Activated CD4-positive, alpha-beta memory T cell treated with anti-CD3 and anti-CD28 coated beads for 36 hours (primary cell): ENCODE results near the gene TADA3. TPM values are rescaled to one million over a fixed set of nuclear protein-coding genes. Genes with fewer than 3 reads are reported as not detected.

Experiments used
- CTCF ChIA-PET: fragments of 350-600 bp; sonication (Branson Sonifier 250); formaldehyde crosslinking; loops from one replicate; lab custom pipeline; 2021; ENCODE audit warnings: antibody characterized with exemption, inconsistent platforms; lab: Charles Lee
- POLR2A ChIA-PET: fragments of 350-600 bp; sonication (Branson Sonifier 250); formaldehyde crosslinking; loops from one replicate; lab custom pipeline; 2021; ENCODE audit warnings: antibody characterized with exemption; lab: Charles Lee
- DNase-seq: peaks from one replicate; pipeline ENCODE4 v3.0.0-alpha.2; 2020
- H3K27ac Mint-ChIP-seq: one replicate; pipeline ENCODE4 v1.8.0; 2021; ENCODE audit warnings: mixed read lengths
- H3K27me3 Mint-ChIP-seq: one replicate; pipeline ENCODE4 v1.8.0; 2021; ENCODE audit warnings: mixed read lengths
- H3K36me3 Mint-ChIP-seq: one replicate; pipeline ENCODE4 v1.8.0; 2021; ENCODE audit warnings: mixed read lengths
- H3K4me1 Mint-ChIP-seq: one replicate; pipeline ENCODE4 v1.8.0; 2021; ENCODE audit warnings: low read depth, mixed read lengths
- H3K4me3 Mint-ChIP-seq: one replicate; pipeline ENCODE4 v1.8.0; 2021; ENCODE audit warnings: mild to moderate bottlenecking, mixed read lengths
- H3K9me3 Mint-ChIP-seq: one replicate; pipeline ENCODE4 v1.8.0; 2021; ENCODE audit warnings: mixed read lengths
- intact Hi-C: fragments of 100-400 bp; cut with micrococcal nuclease; formaldehyde crosslinking; loops from one replicate; pipeline ENCODE4 v1.15.1; 2023
- total RNA-seq, 2 experiments: library from RNA; stranded (reverse); gene quantifications; one replicate each; pipeline ENCODE4 v1.2.3, GENCODE V29; 2021

The TADA3 gene
- total RNA-seq, 2 experiments from 2014 or later = 86.9 to 92.1 TPM

DNA sequence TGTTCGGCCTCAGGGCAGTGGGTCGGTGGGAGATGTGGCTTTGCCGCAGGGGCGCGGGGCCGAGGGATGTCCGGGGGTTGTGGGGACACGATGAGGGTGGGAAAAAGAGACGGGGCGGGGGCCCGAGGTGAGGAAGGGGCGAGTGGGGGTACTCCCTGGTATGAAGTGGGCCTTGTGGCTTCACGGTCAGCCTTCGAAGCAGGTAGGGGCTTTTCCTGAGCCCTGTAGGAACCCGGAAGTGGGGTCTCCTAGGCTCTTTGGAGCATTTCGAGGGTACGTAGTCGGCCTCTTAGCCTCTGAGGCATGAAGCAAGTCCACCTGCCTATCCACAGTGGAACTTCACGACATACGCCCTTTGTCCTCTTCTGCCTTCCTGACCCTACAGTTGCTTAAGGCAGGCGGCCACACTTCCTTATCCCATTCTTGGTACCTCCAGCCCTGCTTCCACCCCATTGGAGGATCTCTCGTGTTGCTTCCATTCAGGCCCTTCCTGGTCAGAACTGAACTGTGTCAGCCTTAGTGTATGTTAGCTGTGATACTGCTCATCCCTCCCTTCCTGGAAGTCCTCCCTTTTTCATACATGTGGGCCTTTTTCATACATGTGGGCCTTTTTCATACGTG lies 998 bp upstream of the TADA3 start:
- CTCF ChIA-PET = interaction anchor here (0.7 to 1.5 kb wide), 15 partner anchors 11 to 393 kb away, joined by 3 to 14 read pairs (median 4); partner anchors contain the start of genes BRPF1, OGG1 and TTLL3
- Mint-ChIP-seq H3K4me3 (peak overlapping the region; percentile 99), H3K27me3 (no peaks in the 10 kb centered on the region), H3K9me3 (no peaks in the 10 kb centered on the region), H3K36me3 (peaks cover 60% of the 10 kb centered on the region), H3K27ac (peak overlapping the region; percentile 99), H3K4me1 (peaks cover 63% of the 10 kb centered on the region)
- peak; percentile 57 for DNase-seq
- intact Hi-C loops = loop anchor here (1.0 to 5.0 kb wide), 4 partner anchors 15 to 396 kb away; partner anchors contain the start of genes FANCD2, MTMR14 and SETD5
- POLR2A ChIA-PET = interaction anchor here (0.9 to 2.0 kb wide), 15 partner anchors 11 to 455 kb away, joined by 3 to 24 read pairs (median 5); partner anchors contain the start of genes BRPF1, CAMK1, OGG1 and SETD5

DNA sequence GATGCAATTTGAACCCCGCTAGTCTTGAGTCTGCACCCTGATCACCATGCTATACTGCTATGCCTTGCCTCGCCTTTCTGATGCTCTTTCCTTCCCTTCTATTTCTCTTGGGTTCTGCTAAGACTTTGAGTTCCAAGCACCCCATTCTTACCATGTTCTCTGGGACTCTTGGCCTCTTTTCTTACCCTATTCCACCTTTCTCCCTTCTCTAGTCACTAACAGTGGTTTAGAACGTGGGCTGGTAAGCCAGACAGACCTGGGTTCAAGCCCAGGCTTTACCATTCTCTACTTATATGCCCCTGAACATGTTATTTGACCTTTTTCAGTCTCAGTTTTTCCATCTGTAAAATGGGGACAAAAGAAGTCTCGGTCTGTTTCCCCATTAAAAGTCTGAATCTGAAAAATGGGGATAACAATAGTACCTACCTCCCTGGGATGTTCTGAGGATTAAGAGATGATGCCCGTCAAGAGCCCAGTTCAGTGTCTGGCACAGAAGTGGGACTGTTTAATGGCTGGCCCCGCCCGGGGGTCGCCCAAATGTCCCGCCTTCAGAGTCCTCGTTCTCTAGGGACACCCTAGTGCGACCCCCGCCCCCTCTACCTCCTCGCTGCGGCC lies 376 bp downstream of the TADA3 start:
- H3K36me3 Mint-ChIP-seq = peaks cover 57% of the 10 kb centered on the region
- ChIA-PET CTCF (interaction anchor here (0.8 to 1.4 kb wide), 8 partner anchors 10 to 155 kb away, joined by 3 to 14 read pairs (median 6); partner anchors contain the start of genes BRPF1 and OGG1), POLR2A (interaction anchor here (1.0 to 2.8 kb wide), 15 partner anchors 11 to 141 kb away, joined by 3 to 24 read pairs (median 6); partner anchors contain the start of genes BRPF1, CAMK1 and OGG1)
- H3K27me3 Mint-ChIP-seq = no peaks in the 10 kb centered on the region
- peak overlapping the region; percentile 99 for H3K4me3 Mint-ChIP-seq
- DNase-seq = no peak
- H3K9me3 Mint-ChIP-seq = no peaks in the 10 kb centered on the region
- peaks cover 65% of the 10 kb centered on the region for H3K4me1 Mint-ChIP-seq
- intact Hi-C loops = loop anchor here (1.0 to 5.0 kb wide), 8 partner anchors 14 to 395 kb away; partner anchors contain the start of genes BRPF1, CRELD1, FANCD2 and MTMR14
- peak overlapping the region; percentile 99 for H3K27ac Mint-ChIP-seq

DNA sequence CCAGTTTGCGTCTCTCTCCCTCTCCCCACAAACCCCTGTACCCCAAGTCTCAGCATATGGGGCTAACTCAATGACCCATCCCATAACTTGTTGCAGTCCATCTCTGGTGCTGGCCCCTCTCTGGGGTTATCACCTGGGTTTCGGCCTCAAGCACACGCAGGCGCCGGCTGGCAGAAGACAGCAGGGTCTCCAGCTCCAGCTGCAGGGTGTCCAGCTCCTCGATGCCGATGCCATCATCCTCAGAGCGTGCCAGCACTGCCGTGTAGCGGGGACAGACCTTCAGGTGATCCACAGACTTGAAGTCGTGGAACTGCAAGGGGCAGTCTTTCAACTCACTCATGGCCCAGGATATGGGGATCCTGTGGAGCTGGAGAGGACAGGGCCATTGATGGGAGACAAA lies 1.1 kb downstream of the TADA3 start:
- Mint-ChIP-seq H3K4me1 (peaks cover 69% of the 10 kb centered on the region), H3K4me3 (peak overlapping the region; percentile 99), H3K27me3 (no peaks in the 10 kb centered on the region), H3K9me3 (no peaks in the 10 kb centered on the region), H3K27ac (peak overlapping the region; percentile 99), H3K36me3 (peaks cover 60% of the 10 kb centered on the region)
- no peak for DNase-seq
- intact Hi-C loops = loop anchor here (5.0 kb wide), 2 partner anchors 236 to 394 kb away; partner anchors contain the start of genes FANCD2 and SETD5
- CTCF ChIA-PET = no interaction called here
- POLR2A ChIA-PET = interaction anchor here (0.9 to 2.8 kb wide), 6 partner anchors 10 to 59 kb away, joined by 3 to 15 read pairs (median 4); partner anchors contain the start of genes BRPF1, CAMK1 and OGG1

DNA sequence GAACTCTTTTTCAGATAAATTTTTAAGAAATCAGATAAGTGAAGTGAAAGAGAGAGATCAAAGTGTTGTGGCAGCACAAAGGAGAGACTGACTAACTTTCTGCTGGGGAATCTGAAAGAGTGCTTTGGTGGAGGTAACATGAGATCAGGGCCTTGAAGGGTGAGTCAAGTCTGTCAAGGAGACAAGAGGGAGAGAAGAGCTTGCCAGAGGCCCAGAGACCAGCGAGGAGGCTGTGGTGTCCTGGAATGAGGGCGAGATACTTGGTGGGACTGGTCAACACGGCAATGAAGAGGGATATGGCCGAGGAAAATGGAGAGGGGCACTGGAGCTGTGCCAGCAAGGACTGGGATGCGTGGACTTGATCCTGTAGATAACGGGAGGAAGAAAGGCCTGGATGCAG lies 4.6 kb downstream of the TADA3 start:
- Mint-ChIP-seq H3K4me1 (peaks cover 54% of the 10 kb centered on the region), H3K27me3 (no peaks in the 10 kb centered on the region), H3K9me3 (no peaks in the 10 kb centered on the region), H3K27ac (peak overlapping the region; percentile 91), H3K36me3 (peaks cover 64% of the 10 kb centered on the region), H3K4me3 (peak overlapping the region; percentile 22)
- CTCF ChIA-PET = interaction anchor here (0.6 to 1.2 kb wide), 4 partner anchors 9 to 50 kb away, joined by 3 to 4 read pairs (median 3); no protein-coding TSS in a partner anchor
- POLR2A ChIA-PET = interaction anchor here (1.2 kb wide), 1 partner anchor 10 kb away, joined by 9 read pairs; no protein-coding TSS in a partner anchor
- intact Hi-C loops = loop anchor here (1.0 kb wide), 1 partner anchor 9 kb away; no protein-coding TSS in a partner anchor
- DNase-seq = peak; percentile 61

DNA sequence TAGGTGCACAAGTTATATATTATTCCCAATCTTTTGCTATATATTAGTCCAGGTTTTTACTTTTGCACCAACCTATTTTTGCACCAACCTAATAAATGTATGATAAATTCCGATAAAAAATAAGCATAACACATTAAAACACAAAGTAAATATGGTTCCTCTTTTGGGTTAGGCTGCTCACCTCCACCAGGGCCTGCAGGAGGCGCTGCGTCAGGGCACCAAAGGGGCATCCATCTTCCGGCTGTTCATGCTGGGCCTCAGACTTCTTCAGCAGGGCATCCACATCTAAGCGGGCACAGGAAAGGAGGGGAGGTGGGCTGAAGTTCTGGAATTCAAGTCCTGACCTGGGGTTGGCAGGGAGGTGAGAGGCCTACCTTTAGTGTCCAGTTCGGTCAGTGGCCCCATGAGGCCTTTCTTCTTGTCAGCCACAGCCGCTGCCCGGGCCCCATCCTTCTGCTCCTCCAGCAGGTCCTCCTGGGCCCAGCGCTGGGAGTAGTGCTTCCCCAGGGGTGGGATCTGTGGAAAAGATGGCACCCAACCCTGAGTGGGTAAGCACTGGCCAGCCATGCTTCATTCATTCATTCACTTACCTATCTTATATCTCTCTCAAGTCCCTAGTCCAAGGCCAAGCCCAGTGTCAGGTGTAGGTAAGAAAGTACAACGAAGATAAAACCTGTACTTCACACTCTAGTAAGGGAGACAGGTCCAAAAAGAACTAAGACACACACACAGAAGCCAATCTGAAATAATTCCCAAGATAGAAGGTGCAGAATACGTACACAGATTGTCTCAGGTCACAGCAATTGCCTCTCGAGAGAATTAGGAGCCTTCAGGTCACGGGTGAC lies 5.2 kb downstream of the TADA3 start:
- DNase-seq = peak; percentile 41
- intact Hi-C loops = loop anchor here (1.0 kb wide), 1 partner anchor 9 kb away; no protein-coding TSS in a partner anchor
- H3K4me3 Mint-ChIP-seq = peak overlapping the region; percentile 11
- CTCF ChIA-PET = interaction anchor here (0.6 to 1.2 kb wide), 4 partner anchors 9 to 30 kb away, joined by 3 to 6 read pairs (median 3); no protein-coding TSS in a partner anchor
- peaks cover 71% of the 10 kb centered on the region for H3K36me3 Mint-ChIP-seq
- POLR2A ChIA-PET = interaction anchor here (1.2 kb wide), 1 partner anchor 9 kb away, joined by 9 read pairs; no protein-coding TSS in a partner anchor
- H3K27me3 Mint-ChIP-seq = no peaks in the 10 kb centered on the region
- no peaks in the 10 kb centered on the region for H3K9me3 Mint-ChIP-seq
- H3K4me1 Mint-ChIP-seq = peaks cover 59% of the 10 kb centered on the region
- H3K27ac Mint-ChIP-seq = peak overlapping the region; percentile 91

DNA sequence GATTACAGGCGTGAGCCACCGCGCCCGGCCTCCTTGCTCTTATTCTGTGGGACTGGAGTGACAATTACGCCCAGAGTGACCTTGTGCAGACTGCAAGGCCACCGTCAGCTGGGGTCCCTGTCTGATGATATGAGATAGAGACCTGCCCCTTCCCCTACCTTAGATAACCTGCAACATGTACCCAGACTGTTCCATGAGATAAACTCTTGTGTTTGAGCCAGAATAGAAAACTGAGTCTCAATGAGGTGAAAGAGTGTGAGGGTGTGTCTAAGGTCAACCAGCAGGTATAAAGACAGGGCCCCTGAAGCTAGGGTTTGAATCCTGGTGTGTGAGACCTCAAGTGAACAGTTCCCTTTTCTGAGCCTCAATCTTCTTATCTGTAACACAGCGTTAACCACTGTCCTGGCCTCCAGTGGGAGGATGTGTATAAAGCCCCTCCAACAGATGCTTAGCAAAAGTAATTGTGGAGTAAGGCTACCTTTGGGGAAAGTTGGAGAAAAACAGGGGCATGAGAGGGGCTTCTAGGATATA lies 6.0 kb downstream of the TADA3 start:
- POLR2A ChIA-PET = no interaction called here
- CTCF ChIA-PET = interaction anchor here (1.0 kb wide), 1 partner anchor 8 kb away, joined by 6 read pairs; no protein-coding TSS in a partner anchor

DNA sequence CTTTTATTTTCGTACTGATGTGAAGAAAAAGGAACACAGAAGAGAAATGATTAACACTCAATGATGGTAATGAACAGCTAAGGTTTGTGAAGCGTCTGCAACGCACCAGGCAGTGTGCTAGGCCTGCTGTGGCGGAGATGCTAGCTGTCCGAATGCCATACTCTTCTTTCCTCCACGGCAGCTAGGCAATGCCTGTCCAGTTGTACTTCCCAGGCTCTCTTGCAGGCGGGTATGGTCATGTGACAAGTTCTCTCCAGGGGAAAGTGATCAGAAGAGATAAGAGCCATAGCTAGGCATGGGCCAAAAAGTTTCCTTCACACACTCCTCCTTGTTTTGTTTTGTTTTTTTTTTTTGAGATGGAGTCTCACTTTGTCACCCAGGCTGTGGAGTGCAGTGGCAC lies 6.7 kb downstream of the TADA3 start:
- DNase-seq = no peak
- Mint-ChIP-seq H3K4me3 (no peak overlapping the region), H3K27me3 (no peaks in the 10 kb centered on the region), H3K36me3 (peaks cover 71% of the 10 kb centered on the region), H3K9me3 (no peaks in the 10 kb centered on the region), H3K4me1 (peaks cover 55% of the 10 kb centered on the region), H3K27ac (no peak overlapping the region)
- ChIA-PET CTCF (no interaction called here), POLR2A (no interaction called here)
- intact Hi-C loops = no loop called here

More for the DNA sequence above, 6.0 kb downstream of the TADA3 start:
- peak overlapping the region; percentile 65 for H3K27ac Mint-ChIP-seq
- peaks cover 72% of the 10 kb centered on the region for H3K36me3 Mint-ChIP-seq
- H3K9me3 Mint-ChIP-seq = no peaks in the 10 kb centered on the region
- H3K27me3 Mint-ChIP-seq = no peaks in the 10 kb centered on the region
- no peak overlapping the region for H3K4me3 Mint-ChIP-seq
- H3K4me1 Mint-ChIP-seq = peaks cover 56% of the 10 kb centered on the region
- DNase-seq = no peak
- intact Hi-C loops = no loop called here

DNA sequence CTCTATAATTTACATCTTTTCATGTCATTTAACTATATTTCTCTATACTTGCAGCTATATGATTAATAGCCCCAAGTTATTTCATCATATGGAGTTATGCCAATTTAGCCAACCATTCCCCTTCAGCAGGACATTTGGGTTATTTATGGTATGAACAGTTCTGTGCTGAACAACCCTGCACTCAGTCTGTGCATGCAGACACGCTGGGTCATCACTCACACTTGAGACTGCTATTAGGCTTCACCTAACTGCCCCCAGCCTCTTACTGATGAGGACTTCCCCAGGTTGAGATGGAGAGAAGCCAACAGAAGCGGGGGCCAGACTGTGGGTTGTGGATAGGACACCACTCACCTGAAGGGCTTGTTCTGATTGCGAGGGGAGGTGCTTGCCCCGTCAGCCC lies 7.3 kb downstream of the TADA3 start:
- no peaks in the 10 kb centered on the region for H3K9me3 Mint-ChIP-seq
- peaks cover 55% of the 10 kb centered on the region for H3K4me1 Mint-ChIP-seq
- H3K36me3 Mint-ChIP-seq = peaks cover 71% of the 10 kb centered on the region
- no peaks in the 10 kb centered on the region for H3K27me3 Mint-ChIP-seq
- CTCF ChIA-PET = no interaction called here
- intact Hi-C loops = no loop called here
- no peak overlapping the region for H3K27ac Mint-ChIP-seq
- POLR2A ChIA-PET = no interaction called here
- H3K4me3 Mint-ChIP-seq = no peak overlapping the region
- no peak for DNase-seq

DNA sequence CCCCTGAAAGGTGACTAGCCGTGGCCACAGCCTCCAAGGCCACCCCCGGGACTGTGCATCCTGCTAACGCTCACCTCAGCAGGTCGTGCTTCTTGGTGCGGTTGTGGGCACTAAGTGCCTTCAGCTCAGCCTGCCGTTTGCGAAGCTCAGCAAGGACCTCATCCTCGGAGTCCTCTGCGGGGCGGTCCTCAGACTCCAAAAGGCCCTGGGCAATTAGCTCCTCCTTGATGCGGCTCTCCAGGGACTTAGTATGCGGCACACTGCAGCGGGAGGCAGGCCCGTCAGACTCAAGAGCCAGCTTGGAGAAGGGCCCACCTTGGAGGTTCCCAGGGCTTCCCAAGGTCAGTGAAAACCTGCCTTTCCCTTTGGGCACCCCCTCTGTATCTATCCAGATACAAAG lies 8.3 kb downstream of the TADA3 start:
- Mint-ChIP-seq H3K4me3 (no peak overlapping the region), H3K36me3 (peaks cover 66% of the 10 kb centered on the region), H3K27ac (no peak overlapping the region), H3K9me3 (no peaks in the 10 kb centered on the region), H3K4me1 (peaks cover 55% of the 10 kb centered on the region), H3K27me3 (no peaks in the 10 kb centered on the region)
- ChIA-PET POLR2A (no interaction called here), CTCF (no interaction called here)
- no peak for DNase-seq
- intact Hi-C loops = no loop called here

DNA sequence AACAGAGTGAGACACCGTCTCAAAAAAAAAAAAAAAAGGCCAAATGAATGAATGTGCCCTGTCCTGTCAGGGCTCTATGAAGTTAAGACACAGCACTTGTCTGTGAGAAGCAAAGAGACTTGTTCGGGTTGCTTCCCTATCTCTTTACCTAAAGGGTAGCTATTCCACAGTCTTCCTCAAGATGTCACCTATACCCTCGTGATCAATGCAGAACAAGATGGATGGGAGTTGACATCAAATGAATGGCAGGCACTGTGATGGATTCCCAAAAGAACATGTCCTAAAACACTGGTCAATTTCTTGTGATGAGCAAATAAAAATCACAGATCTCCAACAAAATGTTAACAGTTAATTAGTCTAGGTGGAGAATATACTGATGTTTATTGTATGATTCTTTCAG lies 9.5 kb downstream of the TADA3 start:
- ChIA-PET CTCF (interaction anchor here (1.0 to 1.3 kb wide), 2 partner anchors 10 to 164 kb away, joined by 3 to 8 read pairs; partner anchors contain the start of genes ARPC4 and TADA3), POLR2A (interaction anchor here (2.9 kb wide), 1 partner anchor 8 kb away, joined by 15 read pairs; no protein-coding TSS in a partner anchor)
- Mint-ChIP-seq H3K4me1 (peaks cover 62% of the 10 kb centered on the region), H3K9me3 (no peaks in the 10 kb centered on the region), H3K4me3 (no peak overlapping the region), H3K27ac (no peak overlapping the region), H3K27me3 (no peaks in the 10 kb centered on the region), H3K36me3 (peaks cover 65% of the 10 kb centered on the region)
- no peak for DNase-seq
- intact Hi-C loops = no loop called here
